Vagina (tissue), 2 donors: Measurements from ENCODE around the gene AJM1. TPM values are rescaled to one million over a fixed set of nuclear protein-coding genes. Genes with fewer than 3 reads are reported as not detected.

Experiments
- DNase-seq, 2 donors: peaks; one replicate each; pipeline ENCODE4 v3.0.0-alpha.2; 2017; ENCODE audit errors: extremely low spot score in 2 of 2
- H3K27ac ChIP-seq: fragments of 200-600 bp; sonication (generic); one replicate; pipeline ENCODE4 v1.5.1; 2019
- H3K27me3 ChIP-seq: fragments of 200-600 bp; sonication (generic); one replicate; pipeline ENCODE4 v1.5.1; 2019
- H3K36me3 ChIP-seq, 2 donors: fragments of 200-600 bp; sonication (generic); one replicate each; pipeline ENCODE4 v1.5.1; 2017 to 2019
- H3K4me1 ChIP-seq: fragments of 200-600 bp; sonication (generic); one replicate; pipeline ENCODE4 v1.5.1; 2019
- H3K4me3 ChIP-seq, 2 donors: fragments of 200-600 bp; sonication (generic); 1 replicate in 1 of 2; 2 replicates in 1 of 2; pipeline ENCODE4 v1.5.1; 2016 to 2019
- H3K9me3 ChIP-seq: fragments of 200-600 bp; sonication (generic); one replicate; pipeline ENCODE4 v1.5.1; 2019
- CTCF ChIP-seq, 3 experiments: fragments of 450-650 bp in 2 of 3; fragments of 200-600 bp in 1 of 3; sonication (generic) in 1 of 3; IDR thresholded peaks; one replicate each; pipeline ENCODE4 v1.5.1; 2017 to 2019; ENCODE audit warnings: antibody characterized with exemption in 3 of 3, mild to moderate bottlenecking in 2 of 3, moderate library complexity in 2 of 3
- POLR2A ChIP-seq, 2 donors: fragments of 450-650 bp; IDR thresholded peaks; one replicate each; pipeline ENCODE4 v1.6.1; 2017; ENCODE audit warnings: antibody characterized with exemption in 2 of 2, mild to moderate bottlenecking in 2 of 2, moderate library complexity in 2 of 2
- POLR2AphosphoS5 ChIP-seq, 2 donors: sonication (generic); formaldehyde crosslinking; IDR thresholded peaks; one replicate each; pipeline ENCODE4 v1.9.0; 2017; ENCODE audit warnings: antibody characterized with exemption in 2 of 2, mild to moderate bottlenecking in 2 of 2, low read depth in 1 of 2; ENCODE audit not compliant: insufficient read depth in 1 of 2
- intact Hi-C: fragments of 100-400 bp; cut with DNase I; formaldehyde crosslinking; loops from one replicate; pipeline ENCODE4 v1.15.1; 2023
- total RNA-seq: library from RNA; depleted of rRNA; stranded (reverse); fragments of >200 nt; gene quantifications from one replicate; pipeline ENCODE4 v1.2.3, GENCODE V29; 2016

Gene AJM1
- total RNA-seq, 1 donor from 2014 or later: 1.2 TPM

GRCh38 chr9:136826188-136826541 lies 16.1 kb upstream of the AJM1 start:
- no peak overlapping the region for H3K4me3 ChIP-seq
- peaks cover 0 to 48% of the 10 kb centered on the region in 2 donors for H3K36me3 ChIP-seq
- H3K4me1 ChIP-seq: peaks cover 11% of the 10 kb centered on the region
- no peaks in the 10 kb centered on the region for H3K9me3 ChIP-seq
- no peak overlapping the region for H3K27ac ChIP-seq
- no peak for TF ChIP-seq POLR2A (IDR thresholded peaks at IDR 0.05)
- no peak for TF ChIP-seq CTCF (IDR thresholded peaks at IDR 0.05)
- no peak for TF ChIP-seq POLR2AphosphoS5 (IDR thresholded peaks at IDR 0.05; ENCODE audit: insufficient read depth in 1 of 2, low read depth in 1 of 2)
- no peak for DNase-seq
- no peaks in the 10 kb centered on the region for H3K27me3 ChIP-seq
- intact Hi-C loops: no loop called here

- intact Hi-C loops: no loop called here
- Histone ChIP-seq H3K9me3 (no peaks in the 10 kb centered on the region), H3K27ac (no peak overlapping the region), H3K27me3 (no peaks in the 10 kb centered on the region), H3K36me3 (peaks cover 0 to 55% of the 10 kb centered on the region in 2 donors), H3K4me1 (peaks cover 5% of the 10 kb centered on the region), H3K4me3 (no peak overlapping the region)
- DNase-seq: no peak
- no peak for TF ChIP-seq CTCF (IDR thresholded peaks at IDR 0.05)
- TF ChIP-seq POLR2AphosphoS5 (IDR thresholded peaks at IDR 0.05; ENCODE audit: insufficient read depth in 1 of 2, low read depth in 1 of 2): no peak
- TF ChIP-seq POLR2A (IDR thresholded peaks at IDR 0.05): no peak
Measured at GRCh38 chr9:136826703-136827582, 15.3 kb upstream of the AJM1 start.

GRCh38 chr9:136827794-136828473 lies 14.3 kb upstream of the AJM1 start:
- Histone ChIP-seq H3K4me3 (no peak overlapping the region), H3K4me1 (no peaks in the 10 kb centered on the region), H3K27ac (no peak overlapping the region), H3K36me3 (peaks cover 0 to 64% of the 10 kb centered on the region in 2 donors), H3K27me3 (no peaks in the 10 kb centered on the region), H3K9me3 (no peaks in the 10 kb centered on the region)
- no peak for TF ChIP-seq POLR2A (IDR thresholded peaks at IDR 0.05)
- TF ChIP-seq POLR2AphosphoS5 (IDR thresholded peaks at IDR 0.05; ENCODE audit: insufficient read depth in 1 of 2, low read depth in 1 of 2): no peak
- no peak for TF ChIP-seq CTCF (IDR thresholded peaks at IDR 0.05)
- DNase-seq: no peak
- intact Hi-C loops: no loop called here

- Histone ChIP-seq H3K36me3 (peaks cover 0 to 59% of the 10 kb centered on the region in 2 donors), H3K4me3 (no peak overlapping the region), H3K27ac (no peak overlapping the region), H3K9me3 (no peaks in the 10 kb centered on the region), H3K27me3 (no peaks in the 10 kb centered on the region), H3K4me1 (no peaks in the 10 kb centered on the region)
- intact Hi-C loops: no loop called here
- DNase-seq: no peak
- TF ChIP-seq POLR2A (IDR thresholded peaks at IDR 0.05) (no peak), CTCF (IDR thresholded peaks at IDR 0.05) (no peak), POLR2AphosphoS5 (IDR thresholded peaks at IDR 0.05; ENCODE audit: insufficient read depth in 1 of 2, low read depth in 1 of 2) (no peak)
Measured at GRCh38 chr9:136828474-136829140, 13.7 kb upstream of the AJM1 start.
